Upper lobe of left lung (tissue), 4 donors: Measurements from ENCODE around the gene KLC1.

ENCODE experiments used
- POLR2A ChIP-seq, 4 donors: fragments of 450-650 bp; IDR thresholded peaks; one replicate each; pipeline ENCODE4 v1.5.1; 2016 to 2017; ENCODE audit warnings: antibody characterized with exemption in 4 of 4, mild to moderate bottlenecking in 2 of 4
- POLR2AphosphoS5 ChIP-seq, 2 donors: sonication (generic); formaldehyde crosslinking; IDR thresholded peaks; one replicate each; pipeline ENCODE4 v1.5.1; 2017; ENCODE audit warnings: antibody characterized with exemption in 2 of 2
- TF ChIP-seq, protein P1 (sequence below), 6 experiments: fragments of 450-650 bp in 4 of 6; fragments of 200-600 bp in 2 of 6; sonication (generic) in 2 of 6; IDR thresholded peaks; one replicate each; pipeline ENCODE4 v1.5.1; 2016 to 2019; ENCODE audit warnings: antibody characterized with exemption in 6 of 6

DNA sequence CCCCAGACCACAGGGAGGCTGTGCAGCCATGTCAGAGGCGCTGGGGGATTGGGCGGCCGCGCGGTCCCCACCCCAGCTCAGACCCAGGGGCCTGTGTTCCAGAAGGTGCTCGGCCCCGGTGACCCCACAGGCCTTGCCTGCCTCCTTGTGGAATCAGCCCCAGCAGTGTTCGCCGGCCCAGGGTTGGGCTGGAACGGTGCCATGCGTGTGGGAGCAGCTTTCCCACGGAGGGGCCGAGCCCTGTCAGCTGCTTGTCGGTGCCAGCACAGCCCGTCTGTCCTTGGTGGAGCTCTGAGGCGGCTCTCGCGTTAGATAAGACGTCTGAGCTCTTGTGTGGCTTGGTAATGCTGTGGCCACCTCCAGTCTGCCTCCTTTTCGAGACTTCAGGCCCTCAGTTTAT, 95.1 kb downstream of the KLC1 start:
- TF ChIP-seq, protein P1, sequence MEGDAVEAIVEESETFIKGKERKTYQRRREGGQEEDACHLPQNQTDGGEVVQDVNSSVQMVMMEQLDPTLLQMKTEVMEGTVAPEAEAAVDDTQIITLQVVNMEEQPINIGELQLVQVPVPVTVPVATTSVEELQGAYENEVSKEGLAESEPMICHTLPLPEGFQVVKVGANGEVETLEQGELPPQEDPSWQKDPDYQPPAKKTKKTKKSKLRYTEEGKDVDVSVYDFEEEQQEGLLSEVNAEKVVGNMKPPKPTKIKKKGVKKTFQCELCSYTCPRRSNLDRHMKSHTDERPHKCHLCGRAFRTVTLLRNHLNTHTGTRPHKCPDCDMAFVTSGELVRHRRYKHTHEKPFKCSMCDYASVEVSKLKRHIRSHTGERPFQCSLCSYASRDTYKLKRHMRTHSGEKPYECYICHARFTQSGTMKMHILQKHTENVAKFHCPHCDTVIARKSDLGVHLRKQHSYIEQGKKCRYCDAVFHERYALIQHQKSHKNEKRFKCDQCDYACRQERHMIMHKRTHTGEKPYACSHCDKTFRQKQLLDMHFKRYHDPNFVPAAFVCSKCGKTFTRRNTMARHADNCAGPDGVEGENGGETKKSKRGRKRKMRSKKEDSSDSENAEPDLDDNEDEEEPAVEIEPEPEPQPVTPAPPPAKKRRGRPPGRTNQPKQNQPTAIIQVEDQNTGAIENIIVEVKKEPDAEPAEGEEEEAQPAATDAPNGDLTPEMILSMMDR (IDR thresholded peaks at IDR 0.05), result no peak
- no peak for TF ChIP-seq POLR2AphosphoS5 (IDR thresholded peaks at IDR 0.05)
- no peak for TF ChIP-seq POLR2A (IDR thresholded peaks at IDR 0.05)
